D721Med (cell line): Measurements from ENCODE around the gene NDUFAF2.

Experiments used
- DNase-seq: peaks from one replicate; pipeline ENCODE4 v3.0.0; 2011; ENCODE audit warnings: low spot score; ENCODE audit not compliant: insufficient read length
- FAIRE-seq: peaks from 2 replicates; lab custom pipeline; 2011; peaks lifted over from hg19 to GRCh38; lab: Jason Lieb, UNC
- TF ChIP-seq, protein P1 (sequence below): IDR thresholded peaks from 2 replicates; pipeline ENCODE4 v1.5.1; 2012; ENCODE audit warnings: mild to moderate bottlenecking, control low read depth; ENCODE audit not compliant: insufficient read depth; ENCODE audit errors: missing control alignments

NDUFAF2 gene

DNA sequence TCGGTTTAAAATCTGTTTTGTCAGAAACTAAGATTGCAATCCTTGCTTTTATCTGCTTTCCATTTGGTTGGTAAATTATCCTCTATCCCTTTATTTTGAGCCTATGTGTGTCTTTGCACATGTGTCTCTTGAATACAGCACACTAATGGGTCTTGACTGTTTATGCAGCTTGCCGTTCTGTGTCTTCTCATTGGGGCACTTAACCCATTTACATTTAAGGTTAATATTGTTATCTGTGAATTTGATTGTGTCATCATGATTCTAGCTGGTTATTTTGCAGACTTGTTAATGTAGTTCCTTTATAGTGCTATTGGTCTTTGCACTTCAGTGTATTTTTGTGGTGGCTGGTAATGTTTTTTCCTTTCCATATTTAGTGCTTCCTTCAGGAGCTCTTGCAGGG lies 253.6 kb downstream of the NDUFAF2 start:
- FAIRE-seq (no peak), DNase-seq (no peak)
- TF ChIP-seq, protein P1, sequence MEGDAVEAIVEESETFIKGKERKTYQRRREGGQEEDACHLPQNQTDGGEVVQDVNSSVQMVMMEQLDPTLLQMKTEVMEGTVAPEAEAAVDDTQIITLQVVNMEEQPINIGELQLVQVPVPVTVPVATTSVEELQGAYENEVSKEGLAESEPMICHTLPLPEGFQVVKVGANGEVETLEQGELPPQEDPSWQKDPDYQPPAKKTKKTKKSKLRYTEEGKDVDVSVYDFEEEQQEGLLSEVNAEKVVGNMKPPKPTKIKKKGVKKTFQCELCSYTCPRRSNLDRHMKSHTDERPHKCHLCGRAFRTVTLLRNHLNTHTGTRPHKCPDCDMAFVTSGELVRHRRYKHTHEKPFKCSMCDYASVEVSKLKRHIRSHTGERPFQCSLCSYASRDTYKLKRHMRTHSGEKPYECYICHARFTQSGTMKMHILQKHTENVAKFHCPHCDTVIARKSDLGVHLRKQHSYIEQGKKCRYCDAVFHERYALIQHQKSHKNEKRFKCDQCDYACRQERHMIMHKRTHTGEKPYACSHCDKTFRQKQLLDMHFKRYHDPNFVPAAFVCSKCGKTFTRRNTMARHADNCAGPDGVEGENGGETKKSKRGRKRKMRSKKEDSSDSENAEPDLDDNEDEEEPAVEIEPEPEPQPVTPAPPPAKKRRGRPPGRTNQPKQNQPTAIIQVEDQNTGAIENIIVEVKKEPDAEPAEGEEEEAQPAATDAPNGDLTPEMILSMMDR: no peak

DNA sequence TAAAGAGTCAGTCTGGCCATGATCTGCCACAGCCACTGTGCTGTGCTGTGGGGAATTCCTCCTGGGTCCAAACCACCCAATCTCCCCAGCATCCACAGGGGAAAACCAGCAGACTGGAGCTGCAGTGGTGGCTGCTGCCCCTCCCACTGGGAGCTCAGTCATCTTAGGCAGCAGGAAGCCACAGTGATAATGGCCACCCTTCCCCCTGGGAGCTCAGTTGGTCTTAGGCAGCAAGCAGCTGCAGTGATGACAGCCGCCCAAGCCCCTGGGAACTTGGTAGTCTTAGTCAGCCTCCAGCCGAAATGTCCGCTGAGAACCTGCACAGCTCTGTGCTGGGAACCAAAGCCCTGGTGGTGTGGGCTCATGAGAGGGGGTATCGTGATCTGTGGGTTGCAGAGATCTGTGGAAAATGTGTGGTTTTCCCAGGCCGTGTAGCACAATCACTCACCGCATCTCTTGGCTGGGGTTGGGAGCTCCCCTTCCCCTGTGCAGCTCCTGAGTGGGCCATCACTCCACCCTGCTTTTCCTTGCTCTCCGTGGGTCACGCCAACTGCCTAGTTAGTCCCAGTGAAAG lies 255.7 kb downstream of the NDUFAF2 start:
- no peak for DNase-seq
- no peak for FAIRE-seq
- TF ChIP-seq, protein P1: no peak

DNA sequence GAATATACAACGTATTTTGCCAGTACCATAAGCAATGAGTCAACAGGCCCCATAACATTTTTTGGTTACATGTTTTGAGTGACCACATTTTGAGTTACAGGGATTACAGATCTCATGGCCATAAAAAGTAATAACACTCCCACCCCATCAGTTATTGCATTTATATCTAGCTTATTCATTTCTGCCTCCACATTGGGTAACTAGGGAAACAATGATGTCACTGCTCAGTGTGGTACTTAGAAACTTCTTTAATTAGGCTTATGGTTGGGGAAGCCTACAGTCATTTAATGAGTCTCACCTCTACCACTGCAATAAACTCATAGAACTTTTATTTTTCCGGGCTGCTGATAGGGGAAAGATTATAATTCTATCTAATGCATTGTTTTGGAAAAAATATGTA lies 257.2 kb downstream of the NDUFAF2 start:
- FAIRE-seq (no peak), DNase-seq (no peak)
- TF ChIP-seq, protein P1: no peak
